ENCODE data around the gene CTNNA3.
"Not testable (repeated sequence)": the region's sequence is repeated elsewhere in the genome, so short reads cannot be mapped to it uniquely, and the experiment has no call there.

CTNNA3 gene

DNA sequence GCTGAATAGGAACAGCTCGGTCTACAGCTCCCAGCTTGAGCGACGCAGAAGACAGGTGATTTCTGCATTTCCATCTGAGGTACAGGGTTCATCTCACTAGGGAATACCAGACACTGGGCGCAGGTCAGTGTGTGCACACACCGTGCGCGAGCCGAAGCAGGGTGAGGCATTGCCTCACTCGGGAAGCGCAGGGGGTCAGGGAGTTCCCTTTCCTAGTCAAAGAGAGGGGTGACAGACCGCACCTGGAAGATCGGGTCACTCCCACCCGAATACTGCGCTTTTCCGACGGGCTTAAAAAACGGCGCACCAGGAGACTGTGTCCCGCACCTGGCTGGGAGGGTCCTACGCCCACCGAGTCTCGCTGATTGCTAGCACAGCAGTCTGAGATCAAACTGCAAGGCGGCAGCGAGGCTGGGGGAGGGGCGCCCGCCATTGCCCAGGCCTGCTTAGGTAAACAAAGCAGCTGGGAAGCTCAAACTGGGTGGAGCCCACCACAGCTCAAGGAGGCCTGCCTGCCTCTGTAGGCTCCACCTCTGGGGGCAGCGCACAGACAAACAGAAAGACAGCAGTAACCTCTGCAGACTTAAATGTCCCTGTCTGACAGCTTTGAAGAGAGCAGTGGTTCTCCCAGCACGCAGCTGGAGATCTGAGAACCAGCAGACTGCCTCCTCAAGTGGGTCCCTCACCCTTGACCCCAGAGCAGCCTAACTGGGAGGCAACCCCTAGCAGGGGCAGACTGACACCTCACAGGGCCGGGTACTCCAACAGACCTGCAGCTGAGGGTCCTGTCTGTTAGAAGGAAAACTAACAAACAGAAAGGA is 465.1 kb downstream of the CTNNA3 start:
- not testable (repeated sequence) for DNase-seq

- no peak for DNase-seq
These were observed 470.8 kb downstream of the CTNNA3 start for GRCh38 chr10:67225226-67225625.

DNA sequence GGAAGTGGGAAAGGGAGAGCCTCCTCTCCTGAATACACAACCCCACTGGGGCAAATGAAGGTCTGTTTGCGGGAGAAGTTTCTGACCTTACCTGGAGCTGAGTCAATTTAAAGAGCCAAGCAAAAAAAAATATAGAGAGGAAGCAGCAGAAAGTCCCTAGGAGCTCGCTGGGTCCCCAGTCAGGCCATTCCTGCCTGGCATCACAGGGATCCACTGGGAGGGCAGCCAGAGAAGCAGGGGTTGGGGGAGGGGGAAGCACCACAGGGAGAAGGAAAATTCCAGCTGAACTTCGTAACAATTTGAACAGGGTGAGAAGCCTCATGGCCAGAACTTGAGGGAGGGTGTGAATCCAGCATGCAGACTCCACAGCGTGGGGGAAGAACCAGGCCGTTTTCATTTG is 471.4 kb downstream of the CTNNA3 start:
- no peak for DNase-seq

GRCh38 chr10:67222934-67223333 is 473.1 kb downstream of the CTNNA3 start:
- DNase-seq = no peak

DNA sequence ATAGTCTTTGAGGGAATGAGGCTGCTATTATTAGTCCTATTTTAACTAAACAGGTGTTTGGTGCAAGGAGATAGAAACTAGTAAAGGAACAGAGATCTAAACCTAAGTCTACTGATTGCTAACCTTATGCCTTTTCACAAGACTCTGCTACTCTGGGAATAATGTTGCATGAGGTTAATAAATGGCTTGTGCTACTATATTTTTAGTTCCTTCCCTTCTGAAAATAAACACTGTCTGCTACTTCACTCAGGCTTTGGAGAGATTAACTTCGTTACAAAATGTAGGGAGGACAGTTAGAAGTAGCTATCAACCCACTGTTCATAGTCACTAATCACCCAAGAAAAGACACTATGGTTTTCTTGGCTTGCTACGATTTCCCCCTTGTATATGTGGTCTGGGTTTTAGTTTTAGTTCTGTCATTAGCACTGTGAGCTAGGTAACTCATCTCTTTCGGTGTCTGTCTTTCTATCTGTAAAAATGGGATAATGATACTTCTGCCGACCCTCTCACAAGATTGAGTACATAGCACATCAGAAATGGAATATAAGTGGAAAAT is 474.0 kb downstream of the CTNNA3 start:
- no peak for DNase-seq

- DNase-seq = no peak
These were observed 484.3 kb downstream of the CTNNA3 start for GRCh38 chr10:67211680-67212079.

DNA sequence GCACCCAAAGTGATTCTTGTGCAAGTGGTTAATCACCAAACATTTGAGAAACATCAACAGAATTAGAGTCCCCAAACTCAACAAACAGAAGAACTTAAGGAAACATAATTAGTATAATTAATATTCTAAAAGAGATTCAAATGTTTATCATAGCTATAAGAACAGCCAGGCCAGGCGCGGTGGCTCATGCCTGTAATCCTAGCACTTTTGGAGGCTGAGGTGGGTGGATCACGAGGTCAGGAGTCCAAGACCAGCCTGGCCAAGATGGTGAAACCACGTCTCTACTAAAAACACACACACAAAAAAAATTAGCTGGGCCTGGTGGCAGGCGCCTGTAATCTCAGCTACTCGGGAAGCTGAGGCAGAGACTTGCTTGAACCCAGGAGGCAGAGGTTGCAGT is 488.1 kb downstream of the CTNNA3 start:
- DNase-seq = not testable (repeated sequence)

- DNase-seq = no peak
These were observed 495.0 kb downstream of the CTNNA3 start for GRCh38 chr10:67200913-67201564.

DNA sequence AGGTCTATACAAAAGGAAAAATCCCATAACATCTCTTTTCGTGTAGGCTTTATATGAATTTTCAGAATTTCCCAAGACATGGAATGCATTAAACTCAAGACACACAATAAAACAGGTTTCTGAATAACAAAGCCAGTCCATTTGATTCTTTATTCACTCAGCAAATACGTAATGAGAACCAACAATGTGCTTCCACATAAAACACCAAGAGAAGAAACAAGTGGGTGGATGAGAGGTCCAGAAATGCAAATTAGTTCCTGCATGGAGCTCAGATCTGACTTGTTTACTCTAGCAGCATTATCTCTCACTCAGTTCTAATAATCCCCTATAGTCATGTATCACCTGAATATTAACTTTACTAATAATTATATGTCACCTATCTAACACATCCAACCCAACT is 520.6 kb downstream of the CTNNA3 start:
- no peak for DNase-seq

GRCh38 chr10:67173787-67174186 is 522.2 kb downstream of the CTNNA3 start:
- DNase-seq = no peak

DNA sequence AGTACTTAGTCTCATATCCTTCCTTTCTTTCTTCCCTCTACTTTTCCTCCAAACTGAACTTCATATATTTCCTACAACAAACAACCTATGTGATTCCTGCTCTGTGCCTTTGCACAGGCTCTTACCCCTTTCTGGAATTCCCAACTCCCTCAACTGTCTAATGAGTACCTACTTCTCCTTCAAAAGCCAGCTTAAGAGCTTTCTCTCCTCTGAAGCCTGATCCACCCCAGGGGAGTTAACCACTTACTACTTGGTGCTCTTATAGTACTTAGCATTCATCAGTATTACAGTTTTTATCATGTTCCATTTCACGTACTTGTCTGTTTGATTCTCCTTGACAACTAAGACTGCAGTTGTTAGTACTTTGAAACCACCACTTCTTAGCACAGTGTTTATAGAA is 524.0 kb downstream of the CTNNA3 start:
- no peak for DNase-seq

DNA sequence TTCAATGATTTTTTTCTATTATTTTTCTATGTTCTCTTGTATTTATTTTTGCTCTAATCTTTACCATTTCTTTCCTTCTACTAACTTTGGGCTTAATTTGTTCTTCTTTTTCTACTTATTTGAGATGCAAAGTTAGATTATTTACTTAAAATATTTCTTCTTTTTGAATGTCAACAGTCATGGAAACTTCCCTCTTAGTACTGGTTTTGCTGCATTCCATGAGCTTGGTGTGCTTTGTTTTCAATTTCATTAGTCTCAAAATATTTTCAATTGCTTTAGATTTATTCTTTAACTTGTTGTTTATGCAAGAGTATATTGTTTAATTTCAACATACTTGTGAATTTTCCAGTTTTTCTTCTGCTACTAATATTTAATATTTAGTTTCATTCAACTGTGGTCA is 539.8 kb downstream of the CTNNA3 start:
- DNase-seq = no peak

DNA sequence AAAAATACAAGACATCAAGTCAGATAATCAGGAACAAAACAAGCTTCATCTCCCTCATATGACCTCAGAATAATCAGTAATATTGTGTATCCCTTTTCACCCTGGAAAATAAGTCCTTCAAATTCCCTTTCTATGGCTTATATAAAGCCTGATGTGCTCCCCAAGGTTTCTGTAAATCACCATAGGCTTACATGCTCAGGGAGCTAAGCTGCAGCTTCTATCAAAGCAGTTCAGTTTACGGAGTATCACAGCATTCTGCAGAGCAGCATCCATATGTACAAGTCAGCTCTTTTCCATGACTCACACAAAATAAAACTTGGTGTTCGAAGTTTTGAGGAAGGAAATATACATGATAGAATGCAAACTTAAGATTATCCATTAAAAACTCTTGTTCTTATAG is 544.5 kb downstream of the CTNNA3 start:
- no peak for DNase-seq

GRCh38 chr10:67144530-67144929 is 551.5 kb downstream of the CTNNA3 start:
- no peak for DNase-seq

DNA sequence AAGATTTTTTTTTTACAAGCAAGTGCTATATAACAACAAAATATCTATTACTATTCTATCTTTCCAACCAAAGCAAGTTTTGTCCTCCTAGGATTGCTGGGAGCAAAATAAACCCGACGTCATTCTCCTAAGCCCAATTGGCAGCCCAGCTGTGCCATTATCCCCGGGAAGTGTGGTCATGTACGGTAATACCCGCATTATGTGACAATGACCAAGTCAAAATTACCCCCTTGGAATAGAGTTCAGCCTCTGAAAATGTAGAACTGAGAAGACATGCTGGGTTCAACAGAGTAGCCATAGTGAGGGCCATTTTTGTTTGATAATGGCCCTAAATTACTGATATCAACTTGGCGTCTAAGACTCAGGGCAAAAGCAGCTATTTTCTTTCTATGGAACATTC is 554.7 kb downstream of the CTNNA3 start:
- DNase-seq = no peak

- no peak for DNase-seq
These were observed 555.4 kb downstream of the CTNNA3 start for GRCh38 chr10:67140641-67141040.

- no peak for DNase-seq
These were observed 568.6 kb downstream of the CTNNA3 start for GRCh38 chr10:67127441-67127840.

DNA sequence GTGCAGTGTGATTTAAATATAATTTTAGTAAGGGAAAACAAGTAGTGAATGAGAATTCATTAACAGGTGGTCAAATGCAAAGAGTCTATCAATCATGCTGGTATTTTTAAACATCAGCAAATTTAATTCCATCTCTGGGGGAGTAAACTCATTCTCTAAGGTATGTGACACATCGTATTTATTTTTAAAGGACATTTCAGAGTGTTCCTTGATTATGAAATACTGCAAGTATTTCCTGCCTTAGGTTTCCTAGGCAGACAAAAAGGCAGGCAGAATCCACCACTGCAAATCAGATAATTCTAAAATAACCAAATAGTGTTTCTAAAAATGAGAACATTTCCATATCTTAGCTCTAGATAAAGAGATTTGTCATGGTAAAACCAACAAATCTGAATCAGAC is 576.3 kb downstream of the CTNNA3 start:
- no peak for DNase-seq

- DNase-seq = no peak
These were observed 580.0 kb downstream of the CTNNA3 start for GRCh38 chr10:67115972-67116371.

- DNase-seq = no peak
These were observed 581.0 kb downstream of the CTNNA3 start for GRCh38 chr10:67114945-67115344.

DNA sequence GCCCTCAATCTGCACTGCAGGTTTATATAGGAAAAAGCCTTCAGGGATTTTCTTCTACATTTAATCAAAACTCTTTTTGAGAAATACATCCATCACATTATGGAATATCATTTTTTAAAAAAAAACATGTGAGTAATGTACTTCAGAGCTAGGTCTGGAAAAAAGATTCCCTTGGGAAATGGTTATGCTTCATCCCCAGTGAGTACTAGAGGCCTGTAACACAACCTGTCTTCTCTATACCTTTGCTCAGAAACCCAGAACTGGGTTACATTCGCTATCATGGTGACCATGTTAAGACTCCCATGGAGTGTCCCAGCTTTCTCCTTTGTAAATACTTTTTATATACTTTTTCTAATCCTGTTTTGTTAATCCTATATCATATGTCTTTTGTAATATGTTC is 583.2 kb downstream of the CTNNA3 start:
- DNase-seq = no peak

- no peak for DNase-seq
These were observed 585.7 kb downstream of the CTNNA3 start for GRCh38 chr10:67110286-67110685.

DNA sequence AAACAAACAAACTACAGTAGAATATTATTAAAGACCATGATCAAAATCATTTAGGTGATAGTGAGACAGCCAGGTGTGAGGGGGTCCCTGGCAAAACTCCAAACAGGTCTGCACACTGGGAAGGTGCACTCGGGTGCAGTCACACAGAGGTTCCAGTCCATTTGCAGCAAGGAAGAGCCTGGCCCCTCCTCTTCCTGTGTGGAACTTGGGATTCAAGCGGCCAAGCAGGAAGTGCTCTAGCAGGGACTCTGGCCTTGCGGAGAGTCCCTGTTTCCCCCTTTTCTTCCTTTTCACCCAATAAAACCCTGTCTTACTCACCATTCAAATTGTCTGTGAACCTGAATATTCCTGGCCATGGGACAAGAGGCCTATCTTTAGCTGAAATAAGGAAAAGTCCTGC is 588.3 kb downstream of the CTNNA3 start:
- no peak for DNase-seq

- no peak for DNase-seq
These were observed 595.0 kb downstream of the CTNNA3 start for GRCh38 chr10:67100951-67101350.
